Thoracic aorta (tissue), 2 donors: ENCODE results near the gene TPGS2. TPM values are rescaled to one million over a fixed set of nuclear protein-coding genes. Genes with fewer than 3 reads are reported as not detected.

Experiments
- ATAC-seq: fragments of 150-250 bp; one replicate; pipeline ENCODE4 v1.8.0; 2017; ENCODE audit warnings: low read depth; ENCODE audit not compliant: insufficient number of reproducible peaks, low FRiP score
- DNase-seq: peaks from one replicate; pipeline ENCODE4 v3.0.0-alpha.2; 2020; ENCODE audit warnings: low spot score
- H3K27ac ChIP-seq, 2 donors: fragments of 200-600 bp; sonication (generic); 1 replicate in 1 of 2; 2 replicates in 1 of 2; pipeline ENCODE4 v1.5.1; 2016; ENCODE audit warnings: mild to moderate bottlenecking in 2 of 2, moderate library complexity in 2 of 2
- H3K27me3 ChIP-seq: fragments of 200-600 bp; sonication (generic); replicated peaks from 2 replicates; pipeline ENCODE4 v1.6.0; 2016; ENCODE audit warnings: mild to moderate bottlenecking; ENCODE audit not compliant: insufficient read depth
- H3K36me3 ChIP-seq: fragments of 200-600 bp; sonication (generic); one replicate; pipeline ENCODE4 v1.5.1; 2016
- H3K4me1 ChIP-seq, 2 donors: fragments of 200-600 bp; sonication (generic); 1 replicate in 1 of 2; 2 replicates in 1 of 2; pipeline versions ENCODE4 v1.5.1 to v1.6.0; 2016; ENCODE audit warnings: low read depth in 2 of 2, mild to moderate bottlenecking in 1 of 2; ENCODE audit not compliant: control insufficient read depth in 1 of 2
- H3K4me3 ChIP-seq: fragments of 200-600 bp; sonication (generic); 2 replicates; pipeline ENCODE4 v1.5.1; 2016; ENCODE audit warnings: mild to moderate bottlenecking
- H3K9me3 ChIP-seq: fragments of 200-600 bp; sonication (generic); 2 replicates; pipeline ENCODE4 v1.5.1; 2016
- CTCF ChIP-seq: fragments of 200-600 bp; sonication (generic); IDR thresholded peaks from one replicate; pipeline ENCODE4 v1.5.1; 2019; ENCODE audit warnings: antibody characterized with exemption
- total RNA-seq, 2 donors: library from RNA; depleted of rRNA; stranded (reverse); fragments of >200 nt; gene quantifications; one replicate each; pipeline versions ENCODE4 v1.1.0 to v1.2.3, GENCODE V29; 2016

TPGS2 gene
- total RNA-seq, 2 donors from 2014 or later: 83.0 to 150 TPM

GRCh38 chr18:36862182-36862581, 33.4 kb upstream of the TPGS2 start:
- H3K27ac ChIP-seq: no peak overlapping the region
- DNase-seq (no peak), ATAC-seq (no peak)
- H3K4me3 ChIP-seq: no peak overlapping the region
- no peaks in the 10 kb centered on the region for H3K9me3 ChIP-seq
- H3K36me3 ChIP-seq: no peaks in the 10 kb centered on the region
- peaks cover 0 to 4% of the 10 kb centered on the region in 2 donors for H3K4me1 ChIP-seq
- H3K27me3 ChIP-seq: no peaks in the 10 kb centered on the region
- TF ChIP-seq CTCF: no peak

DNA sequence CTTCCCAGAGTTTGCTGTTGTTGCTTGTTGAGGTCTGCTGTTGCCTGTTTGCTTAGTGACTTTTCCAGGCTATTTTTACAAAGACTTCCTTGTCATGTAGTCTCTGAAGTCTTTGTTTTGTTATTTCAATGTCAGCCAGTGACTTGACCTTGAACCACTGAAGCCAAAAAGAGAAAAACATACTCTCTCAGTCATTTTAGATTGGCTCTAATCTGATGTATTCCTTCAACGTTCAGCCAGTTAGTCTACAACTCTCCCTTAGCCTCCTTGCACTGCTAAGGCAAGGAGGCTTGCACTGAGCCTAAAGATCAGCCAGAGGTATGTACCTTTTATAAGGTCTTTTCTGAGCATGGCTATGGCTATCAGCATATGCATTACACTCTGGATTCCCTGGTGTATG, 28.0 kb upstream of the TPGS2 start:
- no peaks in the 10 kb centered on the region for H3K27me3 ChIP-seq
- no peaks in the 10 kb centered on the region for H3K36me3 ChIP-seq
- H3K4me3 ChIP-seq: no peak overlapping the region
- peaks cover 0 to 15% of the 10 kb centered on the region in 2 donors for H3K4me1 ChIP-seq
- ATAC-seq: no peak
- DNase-seq: no peak
- TF ChIP-seq CTCF: no peak
- H3K9me3 ChIP-seq: peaks cover 8% of the 10 kb centered on the region
- H3K27ac ChIP-seq: no peak overlapping the region

- peaks cover 10% of the 10 kb centered on the region for H3K9me3 ChIP-seq
- no peaks in the 10 kb centered on the region for H3K36me3 ChIP-seq
- ATAC-seq: no peak
- no peaks in the 10 kb centered on the region for H3K27me3 ChIP-seq
- no peak for DNase-seq
- H3K4me1 ChIP-seq: peaks cover 0 to 1% of the 10 kb centered on the region in 2 donors
- no peak overlapping the region for H3K4me3 ChIP-seq
- no peak for TF ChIP-seq CTCF
- no peak overlapping the region for H3K27ac ChIP-seq
Measured at GRCh38 chr18:36851202-36851590, 22.4 kb upstream of the TPGS2 start.

- H3K4me1 ChIP-seq: no peaks in the 10 kb centered on the region
- no peaks in the 10 kb centered on the region for H3K27me3 ChIP-seq
- no peak overlapping the region for H3K4me3 ChIP-seq
- peaks cover 10% of the 10 kb centered on the region for H3K9me3 ChIP-seq
- H3K36me3 ChIP-seq: no peaks in the 10 kb centered on the region
- TF ChIP-seq CTCF: no peak
- no peak overlapping the region for H3K27ac ChIP-seq
- ATAC-seq (no peak), DNase-seq (no peak)
Measured at GRCh38 chr18:36850527-36851201, 21.9 kb upstream of the TPGS2 start.

- no peak for TF ChIP-seq CTCF
Measured at GRCh38 chr18:36849288-36850006, 20.6 kb upstream of the TPGS2 start.

More at GRCh38 chr18:36849288-36850006, 20.6 kb upstream of the TPGS2 start:
- DNase-seq (no peak), ATAC-seq (no peak)
- H3K36me3 ChIP-seq: no peaks in the 10 kb centered on the region
- H3K27me3 ChIP-seq: no peaks in the 10 kb centered on the region
- H3K9me3 ChIP-seq: peaks cover 10% of the 10 kb centered on the region
- H3K4me1 ChIP-seq: no peaks in the 10 kb centered on the region
- no peak overlapping the region for H3K4me3 ChIP-seq
- no peak overlapping the region for H3K27ac ChIP-seq
